H9 (cell line): ENCODE measurements around the gene PCDH9. TPM values are rescaled to one million over a fixed set of nuclear protein-coding genes. Genes with fewer than 3 reads are reported as not detected.

Experiments
- DNase-seq: peaks from one replicate; pipeline ENCODE4 v3.0.0-alpha.2; 2017
- H2AFZ ChIP-seq: one replicate; pipeline ENCODE4 v1.6.1; 2013; ENCODE audit warnings: mild to moderate bottlenecking, low read length, control low read depth, moderate library complexity
- H2AK5ac ChIP-seq: 2 replicates; pipeline ENCODE4 v1.6.1; 2013; ENCODE audit warnings: low read length, control low read depth, mixed read lengths; ENCODE audit not compliant: insufficient read length
- H2BK120ac ChIP-seq: one replicate; pipeline ENCODE4 v1.6.1; 2013; ENCODE audit warnings: low read depth, mild to moderate bottlenecking, low read length, control low read depth, inconsistent platforms; ENCODE audit not compliant: poor library complexity, severe bottlenecking
- H2BK12ac ChIP-seq: 2 replicates; pipeline ENCODE4 v1.6.1; 2013; ENCODE audit warnings: low read length, control low read depth, mixed read lengths, low read depth; ENCODE audit not compliant: insufficient read length
- H2BK15ac ChIP-seq: 2 replicates; pipeline ENCODE4 v1.6.1; 2013; ENCODE audit warnings: low read depth, low read length, control low read depth
- H2BK20ac ChIP-seq: one replicate; pipeline ENCODE4 v1.6.1; 2013; ENCODE audit warnings: low read depth, mild to moderate bottlenecking, low read length, control low read depth, inconsistent platforms; ENCODE audit not compliant: poor library complexity, severe bottlenecking
- H2BK5ac ChIP-seq: 2 replicates; pipeline ENCODE4 v1.6.1; 2013; ENCODE audit warnings: low read length, control low read depth, mixed read lengths; ENCODE audit not compliant: insufficient read length
- H3K14ac ChIP-seq: 2 replicates; pipeline ENCODE4 v1.6.1; 2013; ENCODE audit warnings: low read length, control low read depth; ENCODE audit not compliant: insufficient read depth
- H3K18ac ChIP-seq: 2 replicates; pipeline ENCODE4 v1.6.1; 2013; ENCODE audit warnings: low read depth, mild to moderate bottlenecking, mixed read lengths, low read length, control low read depth; ENCODE audit not compliant: insufficient read length
- H3K23ac ChIP-seq: 2 replicates; pipeline ENCODE4 v1.6.1; 2013; ENCODE audit warnings: low read length, control low read depth, mixed read lengths, low read depth; ENCODE audit not compliant: insufficient read length
- H3K23me2 ChIP-seq: 2 replicates; pipeline ENCODE4 v1.6.1; 2013; ENCODE audit warnings: low read depth, mild to moderate bottlenecking, mixed read lengths, low read length, control low read depth; ENCODE audit not compliant: insufficient read length, poor library complexity, severe bottlenecking
- H3K27ac ChIP-seq: 2 replicates; pipeline ENCODE4 v1.5.1; 2013; ENCODE audit warnings: low read length, control low read depth, mixed read lengths, low read depth; ENCODE audit not compliant: insufficient read length
- H3K27me3 ChIP-seq: 2 replicates; pipeline ENCODE4 v1.6.1; 2013; ENCODE audit warnings: low read length, control low read depth, inconsistent platforms; ENCODE audit not compliant: insufficient read depth
- H3K4ac ChIP-seq: 2 replicates; pipeline ENCODE4 v1.6.1; 2013; ENCODE audit warnings: low read depth, mild to moderate bottlenecking, control low read depth, inconsistent platforms, low read length, moderate library complexity
- H3K4me1 ChIP-seq: 2 replicates; pipeline ENCODE4 v1.6.1; 2013; ENCODE audit warnings: low read length, control low read depth, inconsistent platforms; ENCODE audit not compliant: insufficient read depth
- H3K4me2 ChIP-seq: 2 replicates; pipeline ENCODE4 v1.6.1; 2013; ENCODE audit warnings: low read length, control low read depth, mixed read lengths; ENCODE audit not compliant: insufficient read length, insufficient read depth
- H3K56ac ChIP-seq: 2 replicates; pipeline ENCODE4 v1.6.1; 2013; ENCODE audit warnings: low read depth, mild to moderate bottlenecking, mixed read lengths, low read length, control low read depth; ENCODE audit not compliant: insufficient read length
- H3K79me1 ChIP-seq: 2 replicates; pipeline ENCODE4 v1.6.1; 2013; ENCODE audit warnings: low read depth, mild to moderate bottlenecking, moderate library complexity, low read length, control low read depth, inconsistent platforms; ENCODE audit not compliant: insufficient read depth, poor library complexity, severe bottlenecking
- H3K79me2 ChIP-seq: 2 replicates; pipeline ENCODE4 v1.6.1; 2013; ENCODE audit warnings: low read length, control low read depth, inconsistent platforms; ENCODE audit not compliant: insufficient read depth
- H3K9ac ChIP-seq: 2 replicates; pipeline ENCODE4 v1.6.1; 2013; ENCODE audit warnings: low read length, control low read depth, mixed read lengths; ENCODE audit not compliant: insufficient read length; ENCODE audit errors: extremely low read depth
- H3K9me3 ChIP-seq: one replicate; pipeline ENCODE4 v1.6.1; 2013; ENCODE audit warnings: low read depth, low read length, inconsistent platforms; ENCODE audit not compliant: control insufficient read depth
- H3T11ph ChIP-seq: one replicate; pipeline ENCODE4 v1.6.1; 2013; ENCODE audit warnings: mild to moderate bottlenecking, low read length, control low read depth, inconsistent platforms
- H4K20me1 ChIP-seq: one replicate; pipeline ENCODE4 v1.6.1; 2013; ENCODE audit not compliant: control insufficient read depth, insufficient read length, insufficient read depth
- H4K5ac ChIP-seq: 2 replicates; pipeline ENCODE4 v1.6.1; 2013; ENCODE audit warnings: low read depth, mild to moderate bottlenecking, mixed read lengths, low read length, control low read depth; ENCODE audit not compliant: insufficient read length
- H4K8ac ChIP-seq: replicated peaks from 2 replicates; pipeline ENCODE4 v1.6.1; 2013; ENCODE audit warnings: low read length, control low read depth, mixed read lengths, low read depth; ENCODE audit not compliant: insufficient read length
- H4K91ac ChIP-seq: 2 replicates; pipeline ENCODE4 v1.6.1; 2013; ENCODE audit warnings: low read depth, mild to moderate bottlenecking, moderate library complexity, mixed read lengths, low read length, control low read depth; ENCODE audit not compliant: insufficient read length
- H3K27ac Mint-ChIP-seq, 3 experiments: 2 replicates in 2 of 3; 3 replicates in 1 of 3; pipeline ENCODE4 v1.8.0; 2020 to 2021; ENCODE audit warnings: mixed read lengths in 3 of 3, mild to moderate bottlenecking in 1 of 3, moderate library complexity in 1 of 3
- H3K27me3 Mint-ChIP-seq: 2 replicates; pipeline ENCODE4 v1.8.0; 2021; ENCODE audit warnings: low read depth, mild to moderate bottlenecking, moderate library complexity, mixed read lengths
- H3K36me3 Mint-ChIP-seq, 3 experiments: 2 replicates in 2 of 3; 3 replicates in 1 of 3; pipeline ENCODE4 v1.8.0; 2020 to 2021; ENCODE audit warnings: low read depth in 3 of 3, mixed read lengths in 3 of 3; ENCODE audit not compliant: insufficient read depth in 1 of 3
- H3K4me1 Mint-ChIP-seq, 2 experiments: 2 replicates each; pipeline ENCODE4 v1.8.0; 2020; ENCODE audit warnings: mixed read lengths in 2 of 2
- H3K4me3 Mint-ChIP-seq, 2 experiments: 2 replicates in 1 of 2; 3 replicates in 1 of 2; pipeline ENCODE4 v1.8.0; 2020 to 2021; ENCODE audit warnings: mild to moderate bottlenecking in 2 of 2, mixed read lengths in 2 of 2, moderate library complexity in 1 of 2
- H3K9me3 Mint-ChIP-seq, 2 experiments: 2 replicates in 1 of 2; 3 replicates in 1 of 2; pipeline ENCODE4 v1.8.0; 2020; ENCODE audit warnings: mild to moderate bottlenecking in 2 of 2, mixed read lengths in 2 of 2, moderate library complexity in 1 of 2
- WGBS: extraction: QIAGEN DNeasy Blood & Tissue Kit; methylation state at CpG from one replicate; pipeline ENCODE4 v1.1.7; 2013; ENCODE audit warnings: missing lambda C conversion rate, low lambda C conversion rate, mixed read lengths; ENCODE audit not compliant: insufficient read length; ENCODE audit errors: extremely low coverage; 5-methylcytosine and 5-hydroxymethylcytosine counted together
- total RNA-seq: library from RNA; stranded (reverse); gene quantifications from 2 replicates; pipeline ENCODE4 v1.2.1, GENCODE V29; 2021
- TF ChIP-seq, protein P1 (sequence below): fragments of 200-600 bp; sonication (generic); conservative IDR thresholded peaks from 3 replicates; pipeline ENCODE4 v1.8.0; 2021; ENCODE audit warnings: antibody characterized with exemption, mild to moderate bottlenecking

The PCDH9 gene
- total RNA-seq, 1 experiment from 2014 or later, result 0.11 TPM

DNA sequence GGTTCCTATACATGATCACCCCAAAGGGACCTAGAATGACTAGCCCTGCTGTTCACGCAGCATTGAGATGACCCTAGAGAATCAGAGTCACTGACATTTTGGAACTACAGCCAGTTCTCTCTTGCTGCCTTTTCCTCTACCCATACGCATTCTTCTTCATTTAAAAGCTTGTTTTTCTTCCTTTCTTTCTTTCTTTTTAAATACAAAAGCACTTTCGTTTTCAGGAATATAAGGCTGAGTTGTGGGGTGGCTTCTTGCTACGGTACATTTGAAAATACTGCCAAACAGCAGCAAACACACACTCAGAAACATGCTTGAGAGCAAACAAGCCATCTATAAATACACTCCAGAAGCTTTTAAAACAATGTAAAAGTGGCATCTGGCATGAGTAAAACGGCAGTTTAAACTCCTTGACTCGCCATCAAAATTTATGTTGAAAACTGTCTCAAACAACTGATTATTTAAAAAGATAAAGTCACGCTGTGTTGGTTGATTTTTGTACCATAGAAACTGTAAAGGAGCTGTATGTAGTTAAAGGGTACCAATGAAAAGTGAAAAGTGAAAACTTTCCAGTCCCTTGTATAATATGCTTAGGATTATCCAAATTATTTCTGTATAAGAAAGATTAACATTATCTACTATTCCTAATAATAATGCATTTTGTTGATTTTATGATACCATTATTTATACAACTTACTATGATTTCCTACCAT is 95.6 kb downstream of the PCDH9 start:
- Histone ChIP-seq H3K14ac (no peak overlapping the region), H2BK12ac (no peak overlapping the region), H2BK15ac (no peak overlapping the region), H4K20me1 (no peaks in the 10 kb centered on the region), H3K4me2 (no peak overlapping the region), H3K27me3 (no peaks in the 10 kb centered on the region), H3K56ac (no peak overlapping the region), H3K79me1 (no peaks in the 10 kb centered on the region), H3K9ac (no peak overlapping the region), H3K18ac (no peak overlapping the region), H4K5ac (no peak overlapping the region), H2AK5ac (no peak overlapping the region), H4K8ac (no peak overlapping the region), H3K4ac (no peak overlapping the region), H4K91ac (no peak overlapping the region), H3K79me2 (no peaks in the 10 kb centered on the region), H2BK20ac (no peak overlapping the region), H3K9me3 (no peaks in the 10 kb centered on the region), H3T11ph (no peak overlapping the region), H3K23ac (no peak overlapping the region), H3K4me1 (no peaks in the 10 kb centered on the region), H2AFZ (no peak overlapping the region), H3K27ac (no peak overlapping the region), H2BK5ac (no peak overlapping the region), H3K23me2 (no peaks in the 10 kb centered on the region), H2BK120ac (no peak overlapping the region)
- H3K9me3 Mint-ChIP-seq, result no peaks in the 10 kb centered on the region
- DNase-seq, result no peak
- no peaks in the 10 kb centered on the region for H3K36me3 Mint-ChIP-seq
- WGBS, result no CpG with 5 or more reads among the region's 7 CpGs
- H3K27me3 Mint-ChIP-seq, result no peaks in the 10 kb centered on the region
- no peak overlapping the region; a peak in 1 of 7 replicates for H3K27ac Mint-ChIP-seq
- no peak overlapping the region for H3K4me3 Mint-ChIP-seq
- TF ChIP-seq, protein P1, sequence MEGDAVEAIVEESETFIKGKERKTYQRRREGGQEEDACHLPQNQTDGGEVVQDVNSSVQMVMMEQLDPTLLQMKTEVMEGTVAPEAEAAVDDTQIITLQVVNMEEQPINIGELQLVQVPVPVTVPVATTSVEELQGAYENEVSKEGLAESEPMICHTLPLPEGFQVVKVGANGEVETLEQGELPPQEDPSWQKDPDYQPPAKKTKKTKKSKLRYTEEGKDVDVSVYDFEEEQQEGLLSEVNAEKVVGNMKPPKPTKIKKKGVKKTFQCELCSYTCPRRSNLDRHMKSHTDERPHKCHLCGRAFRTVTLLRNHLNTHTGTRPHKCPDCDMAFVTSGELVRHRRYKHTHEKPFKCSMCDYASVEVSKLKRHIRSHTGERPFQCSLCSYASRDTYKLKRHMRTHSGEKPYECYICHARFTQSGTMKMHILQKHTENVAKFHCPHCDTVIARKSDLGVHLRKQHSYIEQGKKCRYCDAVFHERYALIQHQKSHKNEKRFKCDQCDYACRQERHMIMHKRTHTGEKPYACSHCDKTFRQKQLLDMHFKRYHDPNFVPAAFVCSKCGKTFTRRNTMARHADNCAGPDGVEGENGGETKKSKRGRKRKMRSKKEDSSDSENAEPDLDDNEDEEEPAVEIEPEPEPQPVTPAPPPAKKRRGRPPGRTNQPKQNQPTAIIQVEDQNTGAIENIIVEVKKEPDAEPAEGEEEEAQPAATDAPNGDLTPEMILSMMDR, result no peak
- H3K4me1 Mint-ChIP-seq, result peaks cover 4% of the 10 kb centered on the region in 2 experiments
